Right lobe of liver (tissue), 4 donors: ENCODE results near the gene ARHGAP42.

ENCODE experiments used
- POLR2A ChIP-seq: fragments of 450-650 bp; IDR thresholded peaks from one replicate; pipeline ENCODE4 v1.6.1; 2017; ENCODE audit warnings: antibody characterized with exemption, mild to moderate bottlenecking
- TF ChIP-seq, protein P1 (sequence below), 4 donors: fragments of 200-600 bp in 3 of 4; fragments of 450-650 bp in 1 of 4; IDR thresholded peaks; one replicate each; pipeline versions ENCODE4 v1.5.1 to v1.8.0; 2016 to 2022; ENCODE audit warnings: antibody characterized with exemption in 4 of 4, mild to moderate bottlenecking in 2 of 4
- donor health status: DM: no; HTN: no; CAD: no.
- donor health status: DM: no; HTN: no; CAD: no.
- donor health status: DM: no; HTN: yes; CAD: no.

GRCh38 chr11:100732949-100733348 is 45.9 kb downstream of the ARHGAP42 start:
- TF ChIP-seq POLR2A = no peak
- TF ChIP-seq, protein P1, sequence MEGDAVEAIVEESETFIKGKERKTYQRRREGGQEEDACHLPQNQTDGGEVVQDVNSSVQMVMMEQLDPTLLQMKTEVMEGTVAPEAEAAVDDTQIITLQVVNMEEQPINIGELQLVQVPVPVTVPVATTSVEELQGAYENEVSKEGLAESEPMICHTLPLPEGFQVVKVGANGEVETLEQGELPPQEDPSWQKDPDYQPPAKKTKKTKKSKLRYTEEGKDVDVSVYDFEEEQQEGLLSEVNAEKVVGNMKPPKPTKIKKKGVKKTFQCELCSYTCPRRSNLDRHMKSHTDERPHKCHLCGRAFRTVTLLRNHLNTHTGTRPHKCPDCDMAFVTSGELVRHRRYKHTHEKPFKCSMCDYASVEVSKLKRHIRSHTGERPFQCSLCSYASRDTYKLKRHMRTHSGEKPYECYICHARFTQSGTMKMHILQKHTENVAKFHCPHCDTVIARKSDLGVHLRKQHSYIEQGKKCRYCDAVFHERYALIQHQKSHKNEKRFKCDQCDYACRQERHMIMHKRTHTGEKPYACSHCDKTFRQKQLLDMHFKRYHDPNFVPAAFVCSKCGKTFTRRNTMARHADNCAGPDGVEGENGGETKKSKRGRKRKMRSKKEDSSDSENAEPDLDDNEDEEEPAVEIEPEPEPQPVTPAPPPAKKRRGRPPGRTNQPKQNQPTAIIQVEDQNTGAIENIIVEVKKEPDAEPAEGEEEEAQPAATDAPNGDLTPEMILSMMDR (IDR thresholded peaks at IDR 0.05) = no peak
